HG03103 (cell line): ENCODE results near the gene SNX33.
"Not testable (repeated sequence)": the region's sequence is repeated elsewhere in the genome, so short reads cannot be mapped to it uniquely, and the experiment has no call there.

Experiments
- ATAC-seq: cut with Tn5 transposase; IDR thresholded peaks from one replicate; pipeline ENCODE4 v1.9.1; 2021; ENCODE audit warnings: low read depth; ENCODE audit not compliant: unreplicated experiment

Gene SNX33

GRCh38 chr15:75697974-75698747 is 50.4 kb downstream of the SNX33 start:
- not testable (repeated sequence) for ATAC-seq

GRCh38 chr15:75699517-75699916 is 51.8 kb downstream of the SNX33 start:
- not testable (repeated sequence) for ATAC-seq

GRCh38 chr15:75699961-75700874 is 52.5 kb downstream of the SNX33 start:
- ATAC-seq: peak; percentile 44

DNA sequence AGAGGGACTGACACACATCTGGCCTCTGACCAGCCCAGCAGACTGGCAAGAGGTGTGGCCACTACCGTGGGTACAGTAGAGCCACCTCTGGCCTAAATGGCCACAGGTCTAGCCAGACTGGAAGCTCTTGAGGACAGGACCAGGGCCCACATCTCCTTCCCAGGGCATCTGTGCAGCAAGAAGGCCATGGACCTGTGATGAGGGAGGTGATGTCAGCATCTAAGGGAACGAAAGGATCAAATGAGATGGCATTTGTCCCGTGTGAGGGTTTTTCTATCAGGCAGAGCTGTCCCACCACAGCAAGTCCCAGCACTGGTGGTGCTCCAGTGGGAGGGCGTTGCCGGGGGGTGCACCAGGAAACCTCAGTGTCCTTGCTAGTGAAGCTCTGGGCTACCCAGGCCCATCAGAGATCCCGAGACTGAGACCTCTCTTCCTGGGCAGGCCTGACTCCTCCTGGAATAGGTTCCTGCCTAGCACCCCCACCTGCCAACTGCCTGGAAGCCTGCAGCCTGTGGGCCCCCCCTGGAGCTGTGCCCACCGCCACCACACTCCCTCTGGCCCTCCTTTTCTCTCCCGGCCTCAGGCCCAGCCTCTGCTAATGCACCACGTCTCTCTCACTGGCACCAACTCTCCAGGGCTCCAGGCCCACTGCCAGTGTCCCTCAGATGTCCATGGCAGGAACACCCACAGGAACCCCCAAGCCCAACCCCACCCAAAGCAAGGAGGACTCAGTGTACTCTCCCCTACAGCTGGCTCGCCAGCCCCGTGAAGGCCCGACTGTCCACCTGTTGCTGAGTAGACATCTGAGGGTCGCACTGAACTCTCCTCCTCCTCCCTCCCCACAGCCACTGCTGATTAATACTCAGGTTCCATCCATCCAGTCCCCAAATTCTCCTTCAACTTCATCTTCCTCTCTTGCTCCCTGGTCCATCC is 53.6 kb downstream of the SNX33 start:
- ATAC-seq: not testable (repeated sequence)

DNA sequence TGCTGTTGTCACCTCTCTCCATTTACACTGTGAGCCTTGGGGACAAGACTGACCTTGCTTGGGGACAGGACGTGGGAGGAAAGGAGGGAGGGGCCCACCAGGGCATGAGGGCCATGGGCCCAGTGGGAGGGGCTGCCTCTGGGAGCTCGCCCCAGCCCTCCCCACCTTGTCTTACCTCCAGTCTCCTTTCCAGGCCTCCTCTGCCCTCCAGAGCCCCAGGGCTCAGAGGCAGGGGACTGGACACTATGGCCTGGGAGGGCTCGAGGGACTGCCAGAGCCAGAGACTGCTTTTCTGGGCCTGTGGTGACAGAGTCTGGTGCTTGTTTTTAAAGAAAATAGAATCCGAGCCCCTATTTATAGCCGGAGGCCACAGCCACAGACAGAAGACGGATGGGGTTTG is 54.7 kb downstream of the SNX33 start:
- ATAC-seq: no peak

- ATAC-seq: not testable (repeated sequence)
Measured at GRCh38 chr15:75703440-75704262, 55.9 kb downstream of the SNX33 start.

DNA sequence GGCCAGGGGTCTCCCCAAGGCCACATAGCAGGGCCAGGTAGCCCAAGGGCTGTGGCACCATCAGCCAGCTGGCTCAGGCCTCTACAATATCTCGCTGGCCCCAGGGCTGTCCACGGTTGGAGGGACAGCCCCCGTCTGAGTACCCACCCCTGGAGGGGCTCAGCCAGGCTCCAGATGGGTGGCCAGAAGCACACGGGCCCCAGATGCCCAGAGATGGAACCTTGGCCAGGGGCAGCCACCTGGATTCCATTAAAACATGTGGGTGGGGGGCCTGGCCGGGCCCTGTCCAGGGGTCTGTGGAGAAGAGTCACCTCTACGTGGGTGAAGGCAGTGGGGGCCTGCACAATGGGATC is 56.5 kb downstream of the SNX33 start:
- no peak for ATAC-seq

- ATAC-seq: no peak
Measured at GRCh38 chr15:75704618-75705017, 56.9 kb downstream of the SNX33 start.

- not testable (repeated sequence) for ATAC-seq
Measured at GRCh38 chr15:75705375-75705774, 57.7 kb downstream of the SNX33 start.

GRCh38 chr15:75705854-75706681 is 58.4 kb downstream of the SNX33 start:
- ATAC-seq: no peak

DNA sequence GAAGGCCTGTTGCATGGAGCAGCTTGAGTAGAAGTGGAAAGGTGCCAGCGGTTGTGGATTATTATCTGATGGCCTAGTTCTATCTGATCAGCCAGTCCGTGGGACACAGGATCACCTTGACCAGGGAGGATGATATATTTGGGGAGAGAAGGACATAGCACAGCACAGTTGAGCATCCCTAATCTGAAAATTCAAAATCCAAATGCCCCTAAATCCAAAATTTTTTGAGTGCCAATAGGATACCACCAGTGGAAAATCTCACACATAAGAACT is 58.9 kb downstream of the SNX33 start:
- no peak for ATAC-seq

DNA sequence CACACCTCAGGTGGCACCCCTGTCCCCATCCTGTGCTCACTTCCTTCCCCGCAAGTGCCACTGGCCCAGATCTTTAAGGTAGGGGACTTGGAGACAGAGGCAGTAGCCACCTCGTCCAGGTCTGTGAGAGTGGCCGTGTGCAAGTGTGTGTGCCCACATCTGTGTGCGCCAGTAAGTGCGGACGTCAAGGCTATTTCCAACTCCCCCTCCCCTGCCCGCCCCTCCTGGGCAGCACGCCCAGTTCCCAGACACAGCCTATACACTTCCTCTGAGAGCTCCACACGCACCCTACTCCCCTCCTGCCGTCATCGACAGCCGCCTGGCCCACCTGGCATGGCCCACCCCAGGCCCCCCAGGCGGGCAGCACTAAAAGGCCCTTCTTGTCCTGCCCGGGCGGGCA is 61.7 kb downstream of the SNX33 start:
- not testable (repeated sequence) for ATAC-seq

GRCh38 chr15:75710874-75711273 is 63.2 kb downstream of the SNX33 start:
- not testable (repeated sequence) for ATAC-seq

DNA sequence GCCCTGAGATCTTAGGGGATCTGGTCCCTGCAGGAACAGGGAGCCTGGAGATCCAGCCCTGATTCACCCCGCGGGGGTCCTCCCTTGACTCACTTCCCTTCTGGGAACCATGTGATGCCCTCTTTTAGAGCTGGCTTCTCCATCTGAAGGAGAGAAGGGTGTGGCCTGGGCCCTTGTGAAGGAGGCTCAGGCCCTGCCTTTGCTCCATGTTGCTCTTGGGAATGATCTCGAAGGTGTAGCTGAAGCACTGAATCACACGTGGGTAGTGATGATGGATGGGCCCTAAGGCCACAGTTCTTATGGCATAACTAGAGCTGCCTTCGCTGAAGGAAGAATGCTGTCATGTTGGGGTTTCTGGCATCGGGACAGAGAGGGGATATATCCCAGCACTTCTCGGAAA is 63.8 kb downstream of the SNX33 start:
- ATAC-seq: not testable (repeated sequence)
